Measurements from ENCODE around the gene RNF26.

The RNF26 gene

GRCh38 chr11:119335655-119336543 lies 1.6 kb downstream of the RNF26 start:
- no peak for DNase-seq (ENCODE audit: extremely low read depth in 1 of 2, low read depth in 1 of 2)

- DNase-seq (ENCODE audit: extremely low read depth in 1 of 2, low read depth in 1 of 2): no peak
Measured at GRCh38 chr11:119336744-119337469, 2.6 kb downstream of the RNF26 start.

DNA sequence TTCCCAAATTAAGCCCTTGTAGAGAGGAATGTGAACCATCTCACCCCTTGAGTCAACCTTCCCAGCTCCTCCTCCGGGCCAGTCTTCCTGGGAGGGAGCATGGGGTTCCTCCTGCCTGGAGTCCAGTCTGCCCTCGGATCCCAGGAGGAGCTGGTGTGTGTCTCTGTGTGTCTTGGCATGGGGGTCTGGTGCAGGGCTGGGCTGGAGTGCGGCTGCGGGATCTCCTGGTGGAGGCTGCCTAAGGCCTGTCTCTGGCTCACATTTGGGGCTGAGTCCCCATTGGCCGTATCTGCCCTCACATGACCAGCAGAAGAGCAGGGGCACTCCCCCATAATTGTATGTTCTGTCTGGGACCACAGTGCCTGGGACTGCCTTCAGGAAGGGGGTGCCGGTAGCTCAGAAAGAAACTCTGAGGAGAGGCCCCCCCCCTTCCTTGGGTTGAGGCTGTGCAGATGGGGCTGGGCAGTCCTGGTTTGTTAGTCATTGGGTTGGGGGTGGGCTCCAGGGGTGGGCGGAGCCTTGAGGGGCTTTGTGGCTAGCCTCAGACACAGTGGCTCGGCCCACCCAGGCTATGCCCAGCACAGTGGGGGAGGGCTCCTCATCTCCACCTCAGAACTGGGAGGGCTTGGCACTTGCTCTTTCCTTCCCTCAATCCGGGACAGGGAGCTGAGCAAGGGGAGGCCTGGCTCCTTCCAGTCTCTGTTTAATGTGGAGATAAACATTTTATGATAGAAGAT lies 3.4 kb downstream of the RNF26 start:
- DNase-seq (ENCODE audit: extremely low read depth in 1 of 2, low read depth in 1 of 2): no peak

DNA sequence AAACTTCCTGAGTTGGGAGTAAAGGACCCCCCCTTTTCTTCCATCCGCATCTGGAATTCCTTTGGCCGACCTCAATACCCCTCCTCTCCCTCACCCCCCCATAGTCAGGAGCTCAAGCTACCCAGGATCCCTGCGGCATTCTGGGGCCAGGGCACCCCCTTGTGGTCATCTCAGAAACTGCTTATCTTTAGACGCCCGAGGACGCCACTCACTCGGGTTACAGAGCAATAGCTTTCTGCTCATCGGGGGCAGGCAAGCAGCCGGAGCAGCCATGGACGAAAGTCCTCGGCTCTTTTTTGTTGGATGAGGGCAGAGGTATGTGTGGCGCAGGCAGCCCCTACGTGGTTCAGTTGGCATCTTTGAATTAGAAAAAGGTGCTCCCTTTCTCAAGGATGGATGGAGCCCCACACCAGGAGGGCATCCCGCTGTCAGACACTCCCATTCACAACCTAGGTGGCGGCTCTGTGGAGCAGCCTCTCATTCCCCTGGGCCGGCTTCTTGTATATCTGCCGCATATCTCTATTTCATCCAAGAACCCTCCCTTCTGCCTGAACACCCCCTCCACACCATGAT lies 4.1 kb downstream of the RNF26 start:
- peak; percentile 32 to 42 for DNase-seq (ENCODE audit: extremely low read depth in 1 of 2, low read depth in 1 of 2)

GRCh38 chr11:119338965-119339588 lies 4.8 kb downstream of the RNF26 start:
- DNase-seq (ENCODE audit: extremely low read depth in 1 of 2, low read depth in 1 of 2): no peak

GRCh38 chr11:119339589-119340334 lies 5.4 kb downstream of the RNF26 start:
- no peak for DNase-seq (ENCODE audit: extremely low read depth in 1 of 2, low read depth in 1 of 2)

GRCh38 chr11:119340335-119341221 lies 6.3 kb downstream of the RNF26 start, which contains the start of gene C1QTNF5:
TSS of gene C1QTNF5 (minus strand) at chr11:119340883. CDS start at chr11:119340397, 486 bp downstream.
- DNase-seq (ENCODE audit: extremely low read depth in 1 of 2, low read depth in 1 of 2): no peak

DNA sequence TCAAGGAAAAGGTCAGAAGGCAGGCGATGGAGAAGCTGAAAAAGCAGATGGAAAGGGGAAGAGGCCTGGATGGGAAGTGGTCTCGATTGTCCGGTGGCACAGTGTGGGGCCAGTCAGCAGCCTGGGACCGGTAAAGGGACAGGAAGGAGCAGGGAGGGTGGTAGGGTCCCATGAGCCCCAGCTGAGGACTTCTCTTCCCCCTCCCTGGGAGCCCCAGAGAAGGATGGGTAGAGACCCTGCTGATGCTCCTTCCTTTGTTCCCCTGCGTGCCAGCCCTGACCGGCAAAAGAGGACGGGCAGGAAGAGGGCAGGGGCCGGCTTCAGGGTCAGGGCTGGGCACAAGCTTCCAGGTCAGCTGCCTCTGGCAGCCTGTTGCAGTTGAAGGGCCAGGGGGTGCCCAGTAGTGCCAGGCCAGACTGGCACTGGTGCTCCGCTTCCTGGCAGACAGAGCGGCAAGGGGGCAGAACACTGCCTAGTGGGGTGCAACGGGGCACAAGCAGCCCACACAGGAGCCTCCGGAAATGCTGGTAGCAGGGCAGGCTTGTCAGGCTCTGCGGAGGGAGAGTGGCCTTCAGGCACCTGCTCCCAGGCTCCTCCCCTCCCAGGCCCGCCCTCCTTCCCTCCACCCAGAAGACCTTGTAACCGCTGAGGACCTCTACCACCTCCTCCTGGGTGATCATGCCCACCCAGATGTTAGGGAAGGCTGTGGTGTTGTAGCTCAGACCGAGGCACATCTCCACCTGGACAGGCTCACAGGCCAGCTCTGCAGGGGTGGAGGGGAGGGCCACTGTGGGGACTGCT lies 7.1 kb downstream of the RNF26 start:
- DNase-seq (ENCODE audit: extremely low read depth in 1 of 2, low read depth in 1 of 2): no peak

DNA sequence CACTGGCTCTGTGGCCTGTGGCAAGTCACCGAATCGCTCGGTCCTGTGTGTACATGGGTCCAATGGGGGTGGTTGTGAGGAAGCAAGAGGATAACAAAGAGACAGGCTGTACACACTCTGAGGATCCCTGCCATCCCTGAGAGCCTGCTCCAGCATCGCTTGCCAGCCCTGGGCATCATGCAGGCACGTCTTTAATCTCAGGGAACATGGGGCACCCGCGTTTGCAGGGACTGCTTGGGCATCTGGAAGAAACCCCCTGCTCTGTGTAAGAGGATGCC lies 7.6 kb downstream of the RNF26 start:
- no peak for DNase-seq (ENCODE audit: extremely low read depth in 1 of 2, low read depth in 1 of 2)

DNA sequence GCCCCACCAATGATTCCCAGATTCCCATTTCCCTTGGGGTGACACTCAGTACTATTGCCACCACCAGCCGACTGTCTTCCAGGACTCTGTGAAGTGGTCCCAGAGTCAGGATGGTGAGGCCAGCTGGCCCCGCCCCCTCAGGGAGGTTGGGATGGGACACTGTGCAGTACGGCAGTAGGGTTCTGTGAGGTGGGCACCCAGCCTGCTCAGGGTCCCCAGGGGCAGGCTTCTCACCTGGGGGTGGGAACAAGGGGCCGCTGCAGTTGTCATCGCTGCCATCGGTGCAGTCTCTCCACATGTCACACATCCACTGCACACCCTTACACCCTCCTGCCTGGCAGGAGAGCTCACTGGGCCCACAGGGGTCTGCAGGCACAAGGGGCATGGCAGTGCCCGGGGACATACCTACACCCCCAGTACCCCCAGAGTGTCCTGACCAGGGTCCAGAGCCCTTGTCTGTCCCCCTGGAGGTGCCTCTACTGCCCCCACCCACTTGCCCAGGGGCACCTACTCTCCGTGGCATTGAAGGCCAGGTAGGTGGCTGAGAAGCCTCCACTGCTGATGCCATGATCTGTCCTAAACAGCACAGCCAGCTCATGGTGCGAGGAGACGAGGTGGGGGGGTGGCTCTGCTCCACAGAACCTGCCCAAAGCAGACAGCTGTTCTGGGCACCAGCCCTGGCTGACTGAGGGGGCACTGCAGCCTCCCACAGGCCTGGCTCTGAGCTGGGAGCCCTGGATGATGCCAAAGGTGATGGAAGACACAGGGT lies 8.2 kb downstream of the RNF26 start:
- DNase-seq (ENCODE audit: extremely low read depth in 1 of 2, low read depth in 1 of 2): no peak

DNA sequence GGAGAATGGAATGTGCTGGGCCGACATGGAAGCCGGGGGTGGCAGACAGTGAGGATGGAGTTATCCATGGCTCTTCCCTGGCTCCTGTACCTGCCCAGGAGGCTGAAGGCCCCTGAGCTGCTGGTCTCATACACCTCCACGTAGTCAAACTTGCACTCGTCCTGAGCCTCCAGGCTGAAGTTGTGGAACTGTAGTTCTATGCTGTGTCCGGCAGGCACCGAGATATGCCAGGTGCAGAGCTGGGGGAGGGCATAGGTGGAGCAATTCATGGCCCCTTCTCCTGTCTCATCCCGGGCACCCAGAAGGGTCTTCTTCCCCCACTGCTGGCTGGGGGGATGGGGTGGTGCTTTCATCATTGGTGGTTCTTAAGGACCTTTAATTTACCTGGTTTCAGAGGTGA lies 9.4 kb downstream of the RNF26 start:
- no peak for DNase-seq (ENCODE audit: extremely low read depth in 1 of 2, low read depth in 1 of 2)

DNA sequence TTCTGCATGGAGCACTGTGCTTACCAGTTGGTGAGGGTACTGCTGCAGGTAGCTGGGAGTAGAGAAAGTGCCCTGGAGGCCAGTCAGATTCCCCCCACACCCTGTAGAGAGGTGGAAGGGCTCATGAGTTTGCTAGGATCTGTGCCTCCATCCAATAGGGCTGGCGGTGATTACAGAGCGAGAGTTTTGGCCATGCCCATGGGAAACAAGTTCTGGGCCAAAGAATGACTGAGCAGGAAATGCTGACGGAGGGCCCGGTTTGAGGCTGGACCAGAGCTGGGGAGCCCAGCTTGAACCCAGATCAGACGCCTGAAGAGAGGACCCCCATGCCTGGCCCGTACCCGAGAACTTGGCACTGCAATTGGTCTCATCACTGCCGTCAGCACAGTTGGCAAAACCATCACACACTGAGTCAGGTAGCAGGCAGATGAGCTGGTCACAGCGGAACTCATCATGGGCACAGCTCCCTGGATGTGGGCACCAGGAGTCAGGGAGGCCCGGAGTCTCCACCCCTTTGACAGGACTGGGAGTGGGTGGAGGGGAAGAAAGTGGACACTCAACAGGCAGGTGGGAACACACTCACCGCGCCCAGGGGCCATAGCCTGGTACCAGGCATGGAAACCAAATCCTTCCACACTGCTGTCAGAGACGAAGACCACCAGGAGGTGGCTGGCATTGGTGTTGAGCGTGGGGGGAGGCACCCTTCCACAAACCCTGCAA lies 10.1 kb downstream of the RNF26 start:
- no peak for DNase-seq (ENCODE audit: extremely low read depth in 1 of 2, low read depth in 1 of 2)

DNA sequence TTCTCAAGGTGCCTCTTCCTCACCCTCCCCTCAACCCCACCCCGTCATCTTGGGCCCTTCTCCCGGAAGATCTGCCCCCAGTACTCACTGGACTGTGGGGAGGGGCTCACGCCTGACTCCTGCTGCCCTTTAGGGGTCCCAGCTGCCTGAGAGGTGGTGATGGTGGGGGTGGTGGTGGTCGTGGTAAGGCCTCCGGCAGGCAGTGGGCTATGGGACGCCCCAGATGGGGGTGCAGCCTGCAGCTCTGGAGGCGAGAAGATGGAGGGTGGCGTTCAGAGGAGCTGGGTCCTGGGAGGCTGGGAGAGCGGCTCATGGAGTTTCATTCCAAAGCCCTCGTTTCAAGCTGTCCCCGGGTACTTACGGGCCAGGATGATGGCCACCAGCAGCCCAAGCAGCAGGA lies 11.4 kb downstream of the RNF26 start:
- DNase-seq (ENCODE audit: extremely low read depth in 1 of 2, low read depth in 1 of 2): no peak

DNA sequence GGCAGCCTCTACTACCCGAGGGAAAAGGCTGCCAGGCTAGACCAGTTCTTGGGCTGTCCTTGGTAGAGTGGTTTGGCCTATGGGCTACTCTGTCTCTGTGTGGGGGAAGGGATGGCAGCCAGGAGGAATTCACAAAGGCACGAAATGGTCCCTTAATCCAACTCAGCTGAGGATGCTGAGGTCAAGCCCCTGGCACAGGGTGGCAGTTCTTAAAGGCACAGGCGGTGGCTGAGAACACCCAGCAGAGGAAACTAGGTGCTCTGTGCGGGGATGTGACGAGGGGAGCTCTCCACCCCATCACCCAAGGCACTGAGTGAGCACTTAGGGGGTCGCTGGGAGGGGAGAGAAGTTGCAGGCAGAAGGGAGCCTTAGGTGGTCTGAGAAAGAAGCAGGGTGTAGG lies 12.3 kb downstream of the RNF26 start, which contains the start of gene MFRP:
Gene MFRP (minus strand): TSS at position 101 of the 400 bp plus-strand sequence. CDS start 192 bp downstream, outside the sequence.
- DNase-seq (ENCODE audit: extremely low read depth in 1 of 2, low read depth in 1 of 2): no peak

DNA sequence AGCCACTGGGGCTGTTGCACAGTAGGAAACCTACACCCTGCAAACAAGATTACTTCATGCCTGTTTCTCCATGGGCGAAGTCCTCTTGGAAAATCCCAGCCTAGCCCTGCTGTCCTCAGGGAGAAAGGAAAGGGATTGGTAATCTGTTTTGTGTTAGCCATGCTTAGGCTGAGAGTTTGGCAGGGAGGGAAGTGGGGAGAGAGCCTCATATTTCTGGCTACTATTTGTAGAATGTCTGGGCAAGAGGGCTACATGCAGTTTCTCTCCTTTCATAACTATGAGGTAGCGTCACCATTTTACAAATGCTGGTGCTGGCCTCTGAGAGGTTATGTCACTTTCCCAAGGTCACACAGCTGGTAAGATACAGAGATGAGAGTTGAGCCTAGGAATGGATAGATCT lies 12.9 kb downstream of the RNF26 start:
- DNase-seq (ENCODE audit: extremely low read depth in 1 of 2, low read depth in 1 of 2): no peak

DNA sequence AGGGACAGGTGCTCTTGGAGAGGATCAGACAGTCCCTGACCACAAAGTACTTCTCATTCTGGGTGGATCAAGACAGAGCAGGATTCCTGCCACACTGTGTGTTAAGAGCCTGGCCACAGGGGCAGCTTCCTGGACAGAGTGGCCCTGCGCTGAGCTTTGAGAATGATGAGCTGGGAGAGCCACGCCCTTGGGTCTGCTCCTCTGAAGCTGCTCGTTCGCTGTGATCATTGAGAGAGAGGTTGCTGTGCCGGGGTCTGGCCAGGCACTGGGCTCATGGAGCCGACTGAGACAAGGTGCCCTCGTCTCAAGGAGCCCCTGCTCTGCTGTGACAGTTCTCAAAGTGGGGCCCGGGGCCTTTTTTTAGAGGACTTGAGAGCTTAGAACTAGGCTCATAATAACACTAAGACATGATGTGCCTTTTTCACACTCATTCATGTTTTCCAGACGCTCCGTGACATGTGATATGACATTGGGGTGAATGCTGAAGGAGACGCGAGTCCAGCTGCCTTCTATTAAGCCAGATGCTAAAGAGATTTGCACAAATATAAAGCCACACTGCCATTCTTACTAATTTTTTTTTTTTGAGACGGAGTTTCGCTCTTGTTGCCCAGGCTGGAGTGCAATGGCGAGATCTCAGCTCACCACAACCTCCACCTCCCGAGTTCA lies 13.7 kb downstream of the RNF26 start:
- DNase-seq (ENCODE audit: extremely low read depth in 1 of 2, low read depth in 1 of 2): no peak
